HCT116 (cell line): Measurements from ENCODE around the gene DRD4.

Experiments
- EGR1 ChIP-seq: IDR thresholded peaks from 2 replicates; pipeline ENCODE4 v1.6.1; 2012; ENCODE audit warnings: low read depth
- EZH2 ChIP-seq: fragments of 200-600 bp; sonication (generic); IDR thresholded peaks from 2 replicates; pipeline ENCODE4 v1.6.1; 2017; ENCODE audit warnings: antibody characterized with exemption, mixed run types
- EZH2phosphoT487 ChIP-seq: fragments of 200-600 bp; IDR thresholded peaks from 2 replicates; pipeline ENCODE4 v1.6.1; 2018; ENCODE audit warnings: antibody characterized with exemption, borderline replicate concordance
- JUND ChIP-seq: IDR thresholded peaks from 2 replicates; pipeline ENCODE4 v1.6.1; 2012
- MAX ChIP-seq: IDR thresholded peaks from 2 replicates; pipeline ENCODE4 v1.6.1; 2012
- POLR2A ChIP-seq: IDR thresholded peaks from 2 replicates; pipeline ENCODE4 v1.7.0; 2011; ENCODE audit warnings: borderline replicate concordance; ENCODE audit not compliant: insufficient read depth, insufficient read length; ENCODE audit errors: extremely low read depth
- POLR2AphosphoS5 ChIP-seq: IDR thresholded peaks from 2 replicates; pipeline ENCODE4 v1.6.1; 2011; ENCODE audit warnings: mild to moderate bottlenecking, low read depth, low read length, moderate library complexity
- SIN3A ChIP-seq: IDR thresholded peaks from 2 replicates; pipeline ENCODE4 v1.6.1; 2012; ENCODE audit warnings: low read depth
- SP1 ChIP-seq: IDR thresholded peaks from 2 replicates; pipeline ENCODE4 v1.6.1; 2012; ENCODE audit warnings: low read depth
- TCF7L2 ChIP-seq: IDR thresholded peaks from 2 replicates; pipeline ENCODE4 v1.7.0; 2011; ENCODE audit warnings: borderline replicate concordance, inconsistent platforms; ENCODE audit not compliant: insufficient read depth, insufficient read length; ENCODE audit errors: extremely low read depth
- TF ChIP-seq, protein P1 (sequence below), 3 experiments: fragments of 200-600 bp in 1 of 3; sonication (generic) in 1 of 3; IDR thresholded peaks in 2 of 3; conservative IDR thresholded peaks in 1 of 3; 2 replicates each; pipeline ENCODE4 v1.5.1; 2012 to 2017; ENCODE audit warnings: low read depth in 2 of 3, low read length in 2 of 3, antibody characterized with exemption in 1 of 3, borderline replicate concordance in 1 of 3, control low read depth in 1 of 3, mild to moderate bottlenecking in 1 of 3, mixed read lengths in 1 of 3, mixed run types in 1 of 3, moderate library complexity in 1 of 3; ENCODE audit not compliant: insufficient read depth in 1 of 3
- TF ChIP-seq, protein P2 (sequence below): IDR thresholded peaks from 2 replicates; pipeline ENCODE4 v1.6.1; 2012

DNA sequence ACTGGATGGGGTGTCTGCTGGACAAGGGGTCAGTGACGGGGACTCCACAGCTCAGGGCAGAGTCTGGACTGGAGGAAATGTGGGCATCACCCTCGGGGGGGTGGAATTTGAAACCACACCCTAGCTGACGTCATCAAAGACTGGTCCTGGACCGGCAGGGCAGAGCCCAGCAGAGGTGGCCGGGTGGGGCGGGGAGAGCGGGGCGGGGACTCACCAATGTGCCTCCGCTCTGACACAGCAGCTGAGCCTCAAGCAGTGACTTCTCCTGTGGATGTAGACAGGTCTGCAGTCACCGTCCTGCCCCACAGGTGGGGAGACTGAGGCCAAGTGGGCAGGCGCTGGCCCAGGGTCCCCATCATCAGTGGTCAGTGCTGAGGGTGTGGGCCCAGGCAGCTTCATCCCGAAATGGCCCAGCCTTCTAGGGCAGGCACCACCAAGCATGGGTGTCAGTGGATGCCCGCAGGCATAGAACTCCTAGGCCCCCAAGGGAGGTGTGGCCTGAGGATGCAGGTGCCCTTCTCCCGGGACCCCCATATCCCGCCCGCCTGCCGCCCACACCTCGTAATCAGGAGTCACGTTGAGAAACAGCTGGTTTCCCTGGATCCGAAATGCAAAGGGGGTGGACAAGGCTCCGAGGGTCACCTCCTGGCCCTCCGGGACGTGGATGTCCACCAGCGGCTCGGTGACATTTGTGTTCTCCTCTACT, 12.9 kb upstream of the DRD4 start:
- TF ChIP-seq EZH2, result no peak
- TF ChIP-seq, protein P1, sequence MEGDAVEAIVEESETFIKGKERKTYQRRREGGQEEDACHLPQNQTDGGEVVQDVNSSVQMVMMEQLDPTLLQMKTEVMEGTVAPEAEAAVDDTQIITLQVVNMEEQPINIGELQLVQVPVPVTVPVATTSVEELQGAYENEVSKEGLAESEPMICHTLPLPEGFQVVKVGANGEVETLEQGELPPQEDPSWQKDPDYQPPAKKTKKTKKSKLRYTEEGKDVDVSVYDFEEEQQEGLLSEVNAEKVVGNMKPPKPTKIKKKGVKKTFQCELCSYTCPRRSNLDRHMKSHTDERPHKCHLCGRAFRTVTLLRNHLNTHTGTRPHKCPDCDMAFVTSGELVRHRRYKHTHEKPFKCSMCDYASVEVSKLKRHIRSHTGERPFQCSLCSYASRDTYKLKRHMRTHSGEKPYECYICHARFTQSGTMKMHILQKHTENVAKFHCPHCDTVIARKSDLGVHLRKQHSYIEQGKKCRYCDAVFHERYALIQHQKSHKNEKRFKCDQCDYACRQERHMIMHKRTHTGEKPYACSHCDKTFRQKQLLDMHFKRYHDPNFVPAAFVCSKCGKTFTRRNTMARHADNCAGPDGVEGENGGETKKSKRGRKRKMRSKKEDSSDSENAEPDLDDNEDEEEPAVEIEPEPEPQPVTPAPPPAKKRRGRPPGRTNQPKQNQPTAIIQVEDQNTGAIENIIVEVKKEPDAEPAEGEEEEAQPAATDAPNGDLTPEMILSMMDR (IDR thresholded peaks at IDR 0.05 in 2 of 3, conservative IDR thresholded peaks at IDR 0.05 in 1 of 3; ENCODE audit: borderline replicate concordance in 1 of 3, insufficient read depth in 1 of 3, low read depth in 2 of 3, low read length in 2 of 3), result no peak
- no peak for TF ChIP-seq MAX
- TF ChIP-seq EZH2phosphoT487, result no peak
- TF ChIP-seq, protein P2, sequence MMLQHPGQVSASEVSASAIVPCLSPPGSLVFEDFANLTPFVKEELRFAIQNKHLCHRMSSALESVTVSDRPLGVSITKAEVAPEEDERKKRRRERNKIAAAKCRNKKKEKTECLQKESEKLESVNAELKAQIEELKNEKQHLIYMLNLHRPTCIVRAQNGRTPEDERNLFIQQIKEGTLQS, result no peak
- TF ChIP-seq EGR1, result no peak
- no peak for TF ChIP-seq POLR2A
- no peak for TF ChIP-seq SIN3A
- TF ChIP-seq TCF7L2, result no peak
- no peak for TF ChIP-seq POLR2AphosphoS5
- no peak for TF ChIP-seq JUND
- no peak for TF ChIP-seq SP1
